T-helper 17 cell (primary cell): Measurements from ENCODE around the gene IMP3. TPM values are rescaled to one million over a fixed set of nuclear protein-coding genes. Genes with fewer than 3 reads are reported as not detected.

ENCODE experiments used
- ATAC-seq: fragments of 150-1000 bp; cut with Tn5 transposase; 2 replicates; pipeline ENCODE4 v1.10.0; 2021; ENCODE audit warnings: mild to moderate bottlenecking, moderate library complexity
- DNase-seq, 3 donors: peaks; one replicate each; pipeline versions ENCODE4 v3.0.0 to v3.0.0-alpha.2; 2020 to 2021
- H3K9me3 ChIP-seq: one replicate; pipeline ENCODE4 v1.7.0; 2013; ENCODE audit warnings: low read length, mild to moderate bottlenecking; ENCODE audit not compliant: control insufficient read depth, poor library complexity, severe bottlenecking
- H3K27ac Mint-ChIP-seq: one replicate; pipeline ENCODE4 v1.8.0; 2022; ENCODE audit warnings: mild to moderate bottlenecking, moderate library complexity, mixed read lengths
- H3K27me3 Mint-ChIP-seq: one replicate; pipeline ENCODE4 v1.8.0; 2022; ENCODE audit warnings: mixed read lengths
- H3K36me3 Mint-ChIP-seq: one replicate; pipeline ENCODE4 v1.8.0; 2022; ENCODE audit warnings: low read depth, mixed read lengths
- H3K4me1 Mint-ChIP-seq: one replicate; pipeline ENCODE4 v1.8.0; 2022; ENCODE audit warnings: mild to moderate bottlenecking, mixed read lengths
- H3K4me3 Mint-ChIP-seq: one replicate; pipeline ENCODE4 v1.8.0; 2022; ENCODE audit warnings: mild to moderate bottlenecking, moderate library complexity, mixed read lengths
- total RNA-seq, 4 donors: library from RNA in 2 of 4; stranded (reverse) in 2 of 4; gene quantifications; one replicate each; pipeline ENCODE4 v1.2.3 and lab custom pipeline; 2022 to 2026

IMP3 gene
- total RNA-seq, 2 donors from 2014 or later: 30.1 to 35.5 TPM

DNA sequence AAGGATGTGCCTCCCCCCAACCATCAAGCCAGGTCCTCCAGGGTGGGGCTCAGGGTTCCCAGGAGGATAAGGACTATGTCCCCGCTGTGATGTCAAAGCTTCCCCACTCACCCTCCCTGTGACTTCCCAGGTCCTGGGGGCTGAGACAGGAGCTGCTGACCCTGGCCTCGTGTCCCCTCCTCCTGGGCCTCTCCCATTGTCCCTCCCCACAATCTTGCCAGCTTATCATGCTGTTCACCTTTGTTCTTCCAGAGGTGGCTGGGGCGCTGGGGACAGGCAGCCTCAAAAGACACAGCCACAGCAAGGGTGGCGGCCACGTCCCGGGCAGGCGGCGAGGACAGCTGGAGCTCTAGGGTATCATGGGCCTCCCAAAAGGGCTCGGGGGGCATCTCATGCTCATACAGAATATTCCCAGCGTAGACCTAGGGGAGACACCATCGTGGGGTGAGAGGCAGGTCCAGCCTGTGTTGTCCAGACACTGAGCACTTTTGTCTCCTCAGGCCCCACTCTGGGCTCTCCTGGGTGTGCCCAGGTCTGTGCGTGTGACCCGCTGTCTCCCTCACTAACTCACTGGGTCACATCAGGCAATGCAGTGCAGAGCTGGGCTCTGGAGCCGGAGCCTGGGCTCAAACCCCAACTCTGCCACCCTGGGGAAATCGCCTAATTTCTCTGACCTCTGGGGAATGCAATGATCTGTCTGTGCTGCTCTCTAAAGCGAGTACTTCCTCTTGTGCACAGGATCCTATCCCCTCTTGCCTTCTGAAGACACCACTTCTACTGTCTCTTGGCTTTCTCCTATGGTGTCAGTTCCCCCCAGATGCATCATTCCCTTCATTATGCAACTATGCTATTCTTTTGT lies 37.7 kb upstream of the IMP3 start:
- no peak for ATAC-seq
- Mint-ChIP-seq H3K27ac (no peak overlapping the region), H3K36me3 (no peaks in the 10 kb centered on the region), H3K4me1 (peaks cover 7% of the 10 kb centered on the region), H3K4me3 (no peak overlapping the region), H3K27me3 (no peaks in the 10 kb centered on the region)
- H3K9me3 ChIP-seq: no peaks in the 10 kb centered on the region
- DNase-seq: no peak

DNA sequence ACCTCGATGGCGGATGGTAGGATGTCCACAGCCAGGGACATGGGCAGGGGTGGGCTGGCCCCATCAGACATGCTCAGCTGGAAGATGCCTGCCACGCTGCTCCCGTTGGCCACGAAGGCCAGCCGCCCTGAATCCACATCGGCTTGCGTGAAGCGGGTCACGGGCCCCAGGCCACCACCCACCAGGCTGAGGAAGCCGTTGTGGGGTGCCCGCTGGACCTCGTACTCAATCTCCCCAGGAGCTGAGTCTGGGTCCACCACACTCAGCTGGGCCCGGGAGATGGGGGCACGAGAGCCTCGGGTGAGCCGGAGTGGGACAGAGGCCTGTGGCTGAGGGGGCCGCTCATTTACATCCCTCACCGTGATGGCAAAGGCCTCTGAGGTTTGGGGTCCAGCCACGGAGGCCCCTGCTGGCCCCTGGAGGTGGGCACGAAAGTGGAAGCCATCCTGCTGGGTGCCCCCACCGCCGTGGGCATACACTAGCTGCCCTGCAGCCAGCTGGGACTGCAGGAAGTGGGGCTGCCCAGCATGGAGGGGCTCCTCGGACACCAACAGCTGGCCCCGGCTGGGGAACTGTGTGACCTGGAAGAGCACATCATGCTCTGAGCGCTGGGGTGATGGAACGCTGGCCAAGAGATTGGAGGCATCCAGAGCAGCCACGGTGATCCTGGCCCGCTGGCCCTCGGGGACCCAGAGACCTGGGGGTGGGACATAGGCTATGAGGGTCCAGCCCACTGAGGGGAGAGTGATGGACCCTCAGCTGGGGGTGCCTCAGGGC lies 36.9 kb upstream of the IMP3 start:
- H3K36me3 Mint-ChIP-seq: no peaks in the 10 kb centered on the region
- DNase-seq (no peak), ATAC-seq (no peak)
- no peaks in the 10 kb centered on the region for H3K27me3 Mint-ChIP-seq
- H3K27ac Mint-ChIP-seq: no peak overlapping the region
- no peaks in the 10 kb centered on the region for H3K9me3 ChIP-seq
- peaks cover 7% of the 10 kb centered on the region for H3K4me1 Mint-ChIP-seq
- H3K4me3 Mint-ChIP-seq: no peak overlapping the region

DNA sequence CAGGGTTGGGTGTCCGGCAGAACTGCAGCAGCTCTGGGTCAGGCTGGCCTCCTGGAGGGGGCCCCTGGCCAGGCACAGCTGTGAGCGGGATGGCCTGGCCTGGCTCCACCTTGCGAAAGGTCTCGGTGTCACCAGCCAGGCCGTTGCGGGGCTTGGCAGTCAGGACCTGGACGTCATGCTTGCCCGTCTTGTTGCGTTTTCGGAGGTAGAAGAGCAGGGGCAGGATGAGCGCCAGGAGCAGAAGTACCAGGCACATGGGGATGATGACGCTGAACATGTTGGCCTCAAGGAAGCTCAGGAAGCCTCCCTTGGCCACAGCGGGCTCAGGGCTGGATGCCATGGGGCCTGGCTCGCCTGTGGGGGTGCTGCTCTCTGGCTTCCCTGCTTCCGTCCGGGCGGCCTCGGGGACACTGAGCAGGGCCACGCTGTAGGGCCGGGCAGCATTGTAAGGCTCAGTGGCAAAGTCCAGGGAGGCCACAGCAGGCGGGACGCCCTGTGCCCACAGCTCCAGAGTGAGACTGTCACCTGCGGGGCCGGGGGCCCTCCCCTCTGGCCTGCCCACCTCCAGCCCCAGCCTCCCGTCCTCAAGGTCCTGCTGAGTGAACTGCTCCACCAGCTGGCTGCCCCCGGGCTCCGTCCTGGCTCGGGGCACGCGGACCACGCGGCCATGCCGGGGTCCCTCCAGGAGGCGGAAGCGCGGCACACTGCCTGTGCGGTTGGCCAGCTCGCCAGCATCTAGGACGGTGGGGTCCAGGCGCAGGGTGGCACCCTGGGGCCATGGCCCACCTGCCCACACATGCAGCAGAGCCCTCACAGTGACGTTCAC lies 35.8 kb upstream of the IMP3 start:
- ATAC-seq: no peak
- Mint-ChIP-seq H3K4me3 (no peak overlapping the region), H3K36me3 (no peaks in the 10 kb centered on the region), H3K27me3 (no peaks in the 10 kb centered on the region), H3K27ac (no peak overlapping the region), H3K4me1 (peaks cover 7% of the 10 kb centered on the region)
- no peaks in the 10 kb centered on the region for H3K9me3 ChIP-seq
- DNase-seq: no peak

DNA sequence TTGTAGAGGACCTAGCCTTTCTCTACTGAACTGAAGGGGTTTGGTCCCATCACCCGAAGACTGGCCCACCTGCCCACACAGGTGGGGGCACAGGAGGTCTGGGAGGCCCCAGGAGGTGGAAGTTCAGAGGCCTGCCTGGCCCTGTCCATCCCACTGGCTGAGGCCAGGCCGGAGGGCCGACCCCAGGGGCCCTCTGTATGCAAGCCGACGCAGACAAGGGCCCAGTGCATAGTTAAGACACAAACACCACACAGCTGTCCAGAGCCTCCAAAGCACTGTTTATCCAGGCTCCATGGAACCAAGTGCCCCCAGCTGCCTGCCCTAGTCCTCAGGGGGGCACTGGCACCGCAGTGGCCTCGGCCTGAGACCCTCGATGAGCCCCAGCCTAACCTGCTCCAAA lies 34.3 kb upstream of the IMP3 start:
- H3K36me3 Mint-ChIP-seq: no peaks in the 10 kb centered on the region
- no peak overlapping the region for H3K27ac Mint-ChIP-seq
- DNase-seq (no peak), ATAC-seq (no peak)
- H3K4me3 Mint-ChIP-seq: no peak overlapping the region
- no peaks in the 10 kb centered on the region for H3K27me3 Mint-ChIP-seq
- H3K9me3 ChIP-seq: no peaks in the 10 kb centered on the region
- peaks cover 5% of the 10 kb centered on the region for H3K4me1 Mint-ChIP-seq

DNA sequence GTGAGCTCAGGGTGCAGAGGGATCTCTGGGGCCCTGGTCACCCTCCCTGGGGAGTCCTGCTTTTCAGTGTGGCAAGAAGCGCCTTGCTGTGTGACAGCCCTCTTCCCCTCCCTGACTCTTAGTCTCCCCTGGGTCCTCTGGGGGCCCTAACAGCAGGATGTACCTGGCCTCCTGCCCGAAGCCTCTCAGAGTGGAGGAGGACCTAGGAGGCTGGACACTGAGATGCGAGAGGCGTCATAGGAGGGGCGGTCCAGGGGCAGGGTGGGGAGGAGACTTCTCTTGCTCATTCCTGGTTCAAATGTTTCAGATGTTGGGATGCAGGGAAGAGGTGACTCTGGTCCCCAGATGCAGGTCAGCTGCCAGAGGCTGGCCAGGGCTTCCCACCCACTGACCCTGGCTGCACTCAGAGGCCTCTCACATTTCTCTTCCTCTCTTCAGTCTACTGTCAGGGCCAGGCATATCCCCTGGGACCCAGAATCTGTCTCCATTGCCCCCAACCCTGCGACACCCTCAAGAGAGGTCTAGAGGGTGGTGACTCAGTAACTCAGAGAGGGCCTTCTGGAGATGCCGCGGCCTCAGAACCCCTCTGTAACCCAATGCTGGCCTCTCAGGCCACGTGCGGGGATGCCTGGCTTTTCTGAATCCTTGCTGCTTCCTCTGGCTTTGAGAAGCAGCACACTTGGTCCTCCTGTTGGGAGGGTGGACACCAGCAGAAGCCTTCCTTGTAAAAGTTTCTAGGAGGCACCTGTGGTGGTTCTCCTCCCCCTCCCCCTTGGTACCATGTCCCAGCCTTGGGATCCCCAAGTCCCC lies 33.6 kb upstream of the IMP3 start:
- H3K4me1 Mint-ChIP-seq: no peaks in the 10 kb centered on the region
- no peak overlapping the region for H3K4me3 Mint-ChIP-seq
- H3K27me3 Mint-ChIP-seq: no peaks in the 10 kb centered on the region
- DNase-seq: no peak
- no peaks in the 10 kb centered on the region for H3K36me3 Mint-ChIP-seq
- no peak for ATAC-seq
- H3K9me3 ChIP-seq: no peaks in the 10 kb centered on the region
- H3K27ac Mint-ChIP-seq: no peak overlapping the region

DNA sequence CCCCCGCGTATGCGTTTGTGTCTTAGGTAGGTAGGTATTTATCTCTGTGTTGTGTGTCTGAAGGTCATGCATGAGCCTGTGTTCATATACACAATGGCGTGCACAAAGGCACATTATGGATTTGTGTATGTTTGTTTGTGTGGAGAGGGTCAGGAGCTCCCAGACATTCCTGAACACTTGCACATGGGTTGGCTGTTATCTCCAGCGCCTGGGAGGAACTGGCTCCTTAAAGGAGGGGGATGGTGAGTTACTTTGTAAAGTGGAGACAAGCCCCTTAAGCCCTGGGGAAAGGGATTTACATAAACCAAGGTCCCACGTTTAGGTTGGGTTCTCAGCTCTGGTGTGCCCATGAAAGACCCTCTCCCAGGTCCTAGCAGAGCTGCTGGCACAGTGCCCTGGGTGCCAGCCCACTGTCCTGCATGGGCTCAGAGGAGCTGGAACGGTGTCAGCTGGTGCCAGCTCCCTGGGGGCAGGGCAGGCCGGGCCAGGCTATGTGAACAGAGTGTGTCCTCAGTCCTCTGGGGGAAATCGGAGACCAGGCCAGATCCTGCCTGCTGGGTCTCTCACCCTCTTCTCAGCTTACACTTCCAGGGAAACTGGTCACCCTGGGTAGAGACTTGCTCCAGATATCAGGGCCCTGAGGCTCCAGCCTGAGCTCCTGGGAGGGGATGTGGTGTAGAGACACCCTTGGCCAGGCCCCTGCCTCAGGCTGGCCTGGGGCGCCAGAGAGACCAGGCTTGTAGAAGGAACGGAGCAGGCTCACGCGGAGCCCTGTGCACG lies 32.8 kb upstream of the IMP3 start:
- H3K27ac Mint-ChIP-seq: no peak overlapping the region
- no peak for DNase-seq
- no peak for ATAC-seq
- no peaks in the 10 kb centered on the region for H3K4me1 Mint-ChIP-seq
- no peaks in the 10 kb centered on the region for H3K27me3 Mint-ChIP-seq
- no peaks in the 10 kb centered on the region for H3K36me3 Mint-ChIP-seq
- H3K4me3 Mint-ChIP-seq: no peak overlapping the region
- H3K9me3 ChIP-seq: no peaks in the 10 kb centered on the region

DNA sequence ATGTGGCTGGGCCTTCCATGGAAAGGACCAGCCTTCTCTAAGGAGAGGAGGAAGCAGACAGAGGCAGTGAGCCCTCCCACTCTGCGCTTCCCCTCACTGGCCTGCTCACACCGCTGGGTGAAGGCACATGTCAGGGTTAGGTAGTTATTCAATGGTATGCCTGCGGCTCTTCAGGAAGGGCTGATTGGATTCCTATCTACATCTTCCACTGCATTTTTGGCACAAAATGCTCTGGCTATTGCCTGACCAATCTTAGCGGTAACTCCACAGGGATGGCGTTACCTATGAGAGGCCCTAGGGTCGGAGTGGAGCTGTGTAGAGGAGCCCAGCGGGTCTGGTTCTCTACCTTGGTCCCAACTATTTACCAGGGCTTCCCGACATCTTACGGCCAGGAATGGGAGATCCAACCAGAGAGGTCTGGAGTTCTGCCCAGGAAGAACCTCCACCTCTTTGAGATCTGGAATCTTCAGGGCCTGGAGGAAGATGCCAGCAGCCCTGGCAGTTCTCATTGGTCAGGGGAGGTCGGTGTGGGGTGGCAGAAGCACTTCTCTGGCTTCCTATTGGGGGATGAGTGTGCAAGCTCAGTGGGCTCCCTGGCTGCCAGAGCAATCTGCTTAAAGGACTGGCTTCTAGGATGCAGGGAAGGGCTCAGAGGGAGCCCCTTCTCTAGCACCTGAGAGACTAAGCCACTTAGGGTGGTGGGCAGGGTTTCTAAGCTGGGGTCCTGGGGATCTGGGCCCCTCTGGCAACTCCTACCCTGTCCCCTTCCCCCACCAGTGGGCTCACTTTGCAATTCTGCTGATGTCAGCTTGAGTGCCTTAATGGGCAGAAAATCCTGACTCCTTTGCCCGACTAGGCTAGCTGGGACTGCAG lies 31.9 kb upstream of the IMP3 start:
- Mint-ChIP-seq H3K27me3 (no peaks in the 10 kb centered on the region), H3K4me3 (no peak overlapping the region)
- no peak for ATAC-seq

DNA sequence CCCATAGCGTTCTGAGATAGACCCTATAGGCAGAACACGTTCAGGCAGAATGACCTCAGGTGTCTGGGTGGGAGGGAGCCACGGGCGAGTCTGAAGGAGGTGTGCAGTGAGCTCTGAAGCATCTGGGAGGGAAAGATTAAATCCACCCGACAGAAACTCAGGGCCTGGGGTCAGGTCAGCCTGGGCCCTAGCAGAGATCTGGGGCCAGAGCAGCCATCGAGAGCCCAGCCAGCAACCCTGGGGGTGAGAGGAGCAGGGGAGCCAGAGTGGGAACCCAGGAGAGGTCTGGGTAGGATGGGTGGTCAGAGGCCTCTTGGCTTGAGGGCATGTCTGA lies 29.8 kb upstream of the IMP3 start:
- ATAC-seq: no peak
- H3K36me3 Mint-ChIP-seq: no peaks in the 10 kb centered on the region

More for the DNA sequence above, 31.9 kb upstream of the IMP3 start:
- H3K4me1 Mint-ChIP-seq: no peaks in the 10 kb centered on the region
- no peaks in the 10 kb centered on the region for H3K36me3 Mint-ChIP-seq
- H3K27ac Mint-ChIP-seq: no peak overlapping the region
- DNase-seq: no peak
- H3K9me3 ChIP-seq: no peaks in the 10 kb centered on the region

DNA sequence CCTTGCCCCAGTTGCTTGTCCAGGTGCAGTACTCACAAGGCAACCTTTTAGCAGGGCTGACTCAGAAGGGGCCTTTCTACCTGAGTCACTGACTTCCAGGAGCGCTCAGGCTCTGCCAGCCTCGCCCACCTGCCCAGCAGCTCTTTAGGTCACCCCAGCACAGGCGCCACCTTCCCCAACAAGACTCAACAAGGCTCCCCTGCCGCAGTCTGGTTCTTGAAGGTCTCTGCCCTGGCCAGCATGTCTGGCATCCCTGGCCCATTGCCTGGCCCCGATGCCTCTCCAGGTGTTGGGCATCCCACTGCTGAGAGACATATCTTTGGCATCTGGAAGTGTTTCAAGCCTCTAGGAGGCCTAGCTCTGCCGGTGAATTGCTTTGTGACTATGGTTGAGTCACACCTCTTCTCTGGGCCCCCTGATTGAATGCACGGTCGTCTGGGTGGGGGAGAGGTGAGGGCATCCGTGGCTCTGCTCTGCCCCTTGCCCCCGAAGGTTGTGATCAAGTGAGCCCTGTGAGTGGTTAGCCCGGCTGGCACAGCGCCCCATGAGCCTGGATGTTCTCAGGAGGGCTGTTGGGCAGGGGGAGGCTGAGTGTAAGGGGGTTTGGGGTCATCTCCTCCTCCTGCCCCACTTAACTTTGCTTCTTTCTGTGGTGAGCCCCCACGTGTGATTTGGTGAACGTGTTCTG lies 29.3 kb upstream of the IMP3 start:
- Mint-ChIP-seq H3K4me1 (no peaks in the 10 kb centered on the region), H3K27ac (no peak overlapping the region), H3K36me3 (no peaks in the 10 kb centered on the region), H3K4me3 (no peak overlapping the region), H3K27me3 (no peaks in the 10 kb centered on the region)
- ATAC-seq (no peak), DNase-seq (no peak)
- no peaks in the 10 kb centered on the region for H3K9me3 ChIP-seq

More for the DNA sequence above, 29.8 kb upstream of the IMP3 start:
- no peak for DNase-seq
- H3K4me3 Mint-ChIP-seq: no peak overlapping the region
- H3K27ac Mint-ChIP-seq: no peak overlapping the region
- no peaks in the 10 kb centered on the region for H3K9me3 ChIP-seq
- no peaks in the 10 kb centered on the region for H3K27me3 Mint-ChIP-seq
- no peaks in the 10 kb centered on the region for H3K4me1 Mint-ChIP-seq

DNA sequence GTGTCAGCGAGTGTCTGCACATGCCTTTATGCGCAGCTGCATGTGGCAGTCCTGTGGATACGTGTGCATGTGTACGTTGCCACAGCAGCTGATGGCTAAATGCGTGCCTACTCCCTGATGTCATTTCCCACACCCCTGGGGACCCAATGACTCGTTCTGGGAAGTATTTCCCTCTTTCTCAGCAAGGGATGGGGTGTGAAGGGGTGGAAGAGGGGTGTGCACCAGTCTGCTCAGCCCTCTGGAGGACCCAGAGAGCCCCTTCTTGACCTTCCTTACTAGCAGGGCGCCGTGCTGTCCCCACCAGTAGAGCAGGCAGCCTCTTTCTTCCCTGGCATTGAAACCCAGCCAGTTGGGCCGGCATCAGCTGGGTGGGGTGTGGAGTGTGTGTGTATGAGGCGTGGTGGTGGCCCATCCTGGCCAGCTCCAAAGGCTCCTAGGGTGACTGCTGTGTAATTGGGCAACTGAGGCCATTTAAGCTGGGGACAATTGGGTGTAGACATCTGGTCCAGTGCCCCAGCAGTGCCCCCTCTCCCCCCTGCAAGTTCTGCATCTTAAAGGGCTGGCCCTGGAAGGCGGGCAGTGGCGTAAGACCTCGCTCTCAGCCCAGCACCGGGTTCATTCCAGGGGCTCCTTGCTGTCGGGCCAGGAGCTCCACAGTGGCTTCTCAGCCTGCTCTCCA lies 26.9 kb upstream of the IMP3 start:
- Mint-ChIP-seq H3K27ac (no peak overlapping the region), H3K4me1 (no peaks in the 10 kb centered on the region), H3K27me3 (no peaks in the 10 kb centered on the region), H3K4me3 (no peak overlapping the region), H3K36me3 (no peaks in the 10 kb centered on the region)
- DNase-seq (no peak), ATAC-seq (no peak)
- no peaks in the 10 kb centered on the region for H3K9me3 ChIP-seq
